Stimulated activated CD8-positive, alpha-beta memory T cell treated with anti-CD3 and anti-CD28 coated beads, Interleukin-7, amount 100 ng/mL, for 48 hours (primary cell): Measurements from ENCODE around the gene GPR42.

Experiments used
- DNase-seq, 2 donors: peaks; one replicate each; pipeline ENCODE4 v3.0.0-alpha.2; 2020; ENCODE audit warnings: low read depth in 1 of 2; ENCODE audit errors: extremely low read depth in 1 of 2

Gene GPR42

GRCh38 chr19:35417713-35418534, 47.1 kb downstream of the GPR42 start:
- no peak for DNase-seq

- no peak for DNase-seq
These were observed 48.2 kb downstream of the GPR42 start for GRCh38 chr19:35419046-35419445.

- no peak for DNase-seq
These were observed 48.9 kb downstream of the GPR42 start for GRCh38 chr19:35419805-35420204.

GRCh38 chr19:35421362-35421761, 50.5 kb downstream of the GPR42 start:
- DNase-seq: no peak
